Superior temporal gyrus (tissue), 1 donor: Measurements from ENCODE around the gene GLRB.
"Not testable (repeated sequence)": the region's sequence is repeated elsewhere in the genome, so short reads cannot be mapped to it uniquely, and the experiment has no call there.

Experiments used
- DNase-seq: peaks from one replicate; pipeline ENCODE4 v3.0.0-alpha.2; 2016; ENCODE audit errors: extremely low spot score

Gene GLRB

GRCh38 chr4:157075811-157076577 is at the start of gene GLRB:
GLRB (plus strand) TSS chr4:157076150; CDS start chr4:157078025, 1,875 bp downstream.
- DNase-seq, result no peak

DNA sequence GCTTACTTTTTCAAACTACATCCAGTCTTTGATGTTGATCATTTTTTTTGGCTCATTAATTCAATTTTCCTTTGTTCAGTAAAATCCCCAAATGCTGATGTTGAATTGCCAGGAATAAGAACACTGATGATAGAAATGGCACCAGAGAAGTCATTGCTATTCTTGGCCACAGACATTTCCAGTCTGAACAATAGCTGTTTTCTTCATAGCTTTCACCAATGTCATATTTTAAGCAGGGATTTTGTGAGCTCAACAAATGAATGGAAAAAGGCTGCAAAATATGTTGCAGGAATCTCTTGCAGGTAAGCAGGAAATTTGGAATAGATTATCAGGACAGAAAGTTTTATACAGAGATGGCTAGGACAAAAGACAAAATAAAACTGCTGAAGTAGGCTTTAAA is 40.5 kb upstream of the GLRB start:
- DNase-seq, result peak; percentile 32

GRCh38 chr4:157040405-157040804 is 35.5 kb upstream of the GLRB start:
- DNase-seq, result no peak

GRCh38 chr4:157043131-157043530 is 32.8 kb upstream of the GLRB start:
- no peak for DNase-seq

DNA sequence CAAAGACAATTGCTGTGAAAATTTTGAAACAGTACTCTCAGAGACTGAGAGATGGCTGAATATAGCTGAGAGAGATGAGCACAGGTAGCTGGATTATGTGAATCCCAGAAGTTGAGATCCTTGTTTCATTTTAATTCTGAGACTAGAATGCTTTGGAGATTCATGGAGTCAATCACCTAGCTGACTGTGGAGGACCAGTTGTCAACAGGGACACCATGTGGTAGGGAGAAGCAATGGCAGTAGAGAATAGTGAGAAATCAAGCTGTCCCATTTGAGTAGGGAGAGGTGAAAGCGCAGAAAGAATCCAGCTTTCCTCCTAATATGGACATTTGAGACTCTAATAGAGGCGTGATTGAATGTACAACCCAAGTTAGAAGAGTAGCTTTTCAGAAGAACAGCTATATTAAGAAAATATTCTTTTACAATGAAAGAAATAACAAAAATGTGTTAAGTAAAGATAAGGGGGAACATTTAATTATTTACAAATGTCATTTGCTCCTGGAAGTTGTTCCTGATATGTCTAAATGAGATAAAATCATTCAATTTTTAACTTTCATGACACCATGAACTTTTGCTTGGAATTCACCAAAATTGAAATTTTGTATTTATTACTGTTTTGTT is 30.3 kb upstream of the GLRB start:
- DNase-seq, result peak; percentile 67

DNA sequence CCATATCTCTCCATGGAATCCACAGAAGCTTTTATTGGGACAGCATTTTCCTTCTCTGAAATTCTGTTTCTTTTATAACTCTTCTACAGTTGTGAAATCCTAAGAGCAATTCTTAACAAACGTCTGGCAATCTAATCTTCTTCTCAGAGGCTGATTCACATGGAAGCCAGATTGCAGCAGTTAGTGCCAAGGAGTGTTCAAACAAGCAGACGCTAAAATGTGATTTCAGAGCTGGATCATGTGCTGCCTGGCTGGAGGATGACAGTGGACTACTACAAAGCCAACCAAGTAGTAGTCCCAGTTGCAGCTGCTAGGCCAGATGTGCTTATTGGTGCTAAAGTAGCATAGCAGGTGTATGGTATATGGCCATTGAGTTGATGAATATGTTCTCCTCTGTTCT is 27.7 kb upstream of the GLRB start:
- peak; percentile 38 for DNase-seq

DNA sequence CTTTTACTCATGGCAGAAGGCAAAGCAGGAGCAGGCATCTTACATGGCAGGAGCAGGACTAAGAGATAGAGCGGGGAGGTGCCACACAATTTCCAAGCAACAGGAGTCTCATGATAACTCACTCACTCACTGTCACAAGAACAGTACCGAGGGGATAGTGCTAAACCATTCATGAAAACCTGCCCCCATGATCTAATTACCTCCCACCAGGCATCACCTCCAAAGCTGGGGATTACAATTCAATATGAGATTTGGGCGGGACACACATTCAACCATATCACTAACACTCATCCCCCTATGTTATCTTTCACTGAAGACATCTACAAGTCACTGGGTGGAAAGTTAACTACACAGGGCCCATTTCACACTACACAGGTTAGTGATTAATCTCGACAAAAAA is 25.4 kb upstream of the GLRB start:
- no peak for DNase-seq

DNA sequence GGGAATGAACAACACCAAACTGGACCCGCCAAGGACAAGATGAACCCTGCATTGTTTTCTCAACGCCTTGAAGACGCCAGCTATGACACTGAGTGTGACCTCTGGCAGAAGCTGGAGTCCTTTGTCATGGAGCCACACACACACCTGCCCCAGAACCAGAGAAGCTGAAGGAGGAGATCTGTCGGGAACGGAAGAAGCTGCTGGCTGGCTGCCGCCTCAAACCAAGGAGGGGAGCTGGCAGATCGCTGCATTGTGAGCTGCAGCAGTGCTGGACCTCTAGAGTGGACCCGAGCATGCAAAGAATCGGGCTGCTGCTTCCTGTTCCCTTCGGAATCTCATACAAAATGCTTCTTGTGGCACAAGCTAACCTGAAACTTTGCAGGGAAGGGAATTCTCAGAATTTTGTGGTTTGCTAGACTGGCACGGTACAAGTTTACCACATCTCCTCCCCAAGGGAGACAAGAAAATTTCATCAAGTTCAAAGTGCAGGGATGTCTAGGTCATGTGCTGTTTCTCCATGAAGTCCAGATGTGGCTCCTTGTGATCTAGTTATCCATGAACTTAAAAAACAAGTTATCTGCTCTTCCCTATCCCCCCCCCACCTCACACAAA is 23.4 kb upstream of the GLRB start:
- no peak for DNase-seq

GRCh38 chr4:157057218-157057617 is 18.7 kb upstream of the GLRB start:
- DNase-seq, result no peak

- not testable (repeated sequence) for DNase-seq
Observed at GRCh38 chr4:157058899-157059298, 17.1 kb upstream of the GLRB start.

- DNase-seq, result no peak
Observed at GRCh38 chr4:157072002-157072401, 3.9 kb upstream of the GLRB start.

GRCh38 chr4:157075401-157075800 is 549 bp upstream of the GLRB start:
- DNase-seq, result peak; percentile 45

DNA sequence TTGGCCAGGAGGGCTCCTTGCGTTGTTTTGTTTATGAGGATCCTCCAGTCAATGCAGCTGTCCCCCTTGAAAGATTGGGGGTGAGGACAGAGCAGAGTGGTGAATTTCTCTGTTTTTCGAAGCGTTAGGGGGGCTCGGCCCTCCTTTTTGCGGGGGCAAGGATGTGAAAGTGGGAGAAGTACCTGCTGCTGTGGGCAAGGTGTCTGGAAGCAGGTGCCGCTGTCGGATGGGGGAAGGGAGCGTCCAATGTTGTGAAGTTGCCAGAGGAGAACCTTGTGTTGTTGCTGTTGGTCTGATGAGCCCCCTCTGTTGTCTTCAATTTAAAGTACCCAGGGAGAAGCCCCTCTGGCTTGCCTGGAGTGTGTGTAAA is 613 bp downstream of the GLRB start:
- DNase-seq, result no peak

DNA sequence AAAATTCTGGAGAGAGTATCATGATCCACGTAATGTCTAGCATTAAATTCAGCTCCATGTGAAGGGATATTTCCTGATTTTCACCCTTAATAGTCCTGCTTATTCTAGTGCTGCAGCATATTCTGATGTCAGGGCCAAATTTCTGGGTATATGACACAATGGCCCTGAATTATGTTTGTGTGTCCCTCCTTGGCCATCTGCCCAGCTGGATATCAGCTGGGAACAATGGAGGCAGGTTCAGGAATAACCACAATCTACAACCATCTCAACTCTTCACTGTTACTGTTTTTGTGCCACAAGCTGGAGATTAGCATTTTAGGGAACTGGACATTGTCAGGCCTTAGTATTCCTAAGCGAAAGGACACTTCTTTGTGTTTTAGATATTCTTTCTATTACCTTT is 3.5 kb downstream of the GLRB start:
- DNase-seq, result no peak

- DNase-seq, result no peak
Observed at GRCh38 chr4:157080605-157081004, 4.7 kb downstream of the GLRB start.

DNA sequence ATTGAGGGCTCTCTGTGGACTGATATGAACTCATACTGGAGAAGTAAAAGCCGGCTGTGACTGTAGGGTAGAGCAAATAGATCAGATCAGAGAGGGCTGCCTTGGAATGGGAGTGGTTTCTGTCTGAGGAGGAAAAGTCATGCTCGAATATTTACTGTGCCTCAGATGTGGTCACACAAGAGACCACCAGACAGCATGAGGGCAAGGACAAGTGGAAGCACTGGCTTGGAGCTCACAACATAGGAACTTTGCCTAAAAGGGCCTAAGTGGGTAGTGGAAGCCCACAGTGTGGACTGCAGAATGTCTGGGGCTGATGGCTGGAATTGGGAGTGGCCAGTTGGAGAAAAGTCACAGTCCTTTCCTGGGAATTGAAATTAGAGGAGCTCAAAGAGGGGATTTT is 19.8 kb downstream of the GLRB start:
- DNase-seq, result no peak

DNA sequence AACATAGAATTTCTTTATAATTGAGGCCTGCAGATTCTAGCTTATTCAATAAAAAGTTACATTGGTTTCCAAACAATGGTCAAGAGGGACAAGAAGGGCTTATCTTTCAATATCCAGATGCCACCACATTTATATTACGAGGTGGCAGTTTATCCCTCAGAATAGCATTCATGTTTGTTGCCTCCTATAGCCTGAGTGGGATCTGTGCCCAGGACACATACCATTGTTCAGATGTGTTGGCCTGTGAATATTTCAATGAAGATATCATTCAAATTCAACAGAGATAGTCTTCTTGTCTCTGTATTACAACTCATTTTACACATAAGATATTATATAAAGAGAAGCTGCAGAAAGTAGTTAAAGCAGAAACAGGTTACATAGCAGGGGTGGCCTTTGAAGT is 20.5 kb downstream of the GLRB start:
- DNase-seq, result no peak

- DNase-seq, result no peak
Observed at GRCh38 chr4:157099506-157099905, 23.6 kb downstream of the GLRB start.

- no peak for DNase-seq
Observed at GRCh38 chr4:157104541-157104940, 28.6 kb downstream of the GLRB start.

DNA sequence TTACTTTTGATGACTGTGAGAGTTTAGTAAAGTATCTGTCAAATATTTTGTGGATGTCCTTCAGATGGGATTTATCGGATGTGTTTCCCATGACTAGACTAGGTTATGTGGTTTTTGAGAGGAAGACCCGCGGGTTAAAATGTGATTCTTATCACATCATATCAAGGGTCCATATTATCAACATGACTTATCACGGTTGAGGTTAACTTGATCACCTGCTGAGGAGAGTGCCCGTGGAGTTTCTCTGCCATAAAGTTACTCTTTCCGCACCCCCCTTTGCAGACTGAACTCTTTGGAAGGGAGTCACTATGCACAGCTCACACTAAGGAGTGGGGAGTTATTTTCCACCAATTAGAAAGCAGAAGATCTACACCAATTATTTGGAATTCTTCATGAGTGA is 38.7 kb downstream of the GLRB start:
- DNase-seq, result no peak

- DNase-seq, result no peak
Observed at GRCh38 chr4:157115613-157116335, 39.8 kb downstream of the GLRB start.

DNA sequence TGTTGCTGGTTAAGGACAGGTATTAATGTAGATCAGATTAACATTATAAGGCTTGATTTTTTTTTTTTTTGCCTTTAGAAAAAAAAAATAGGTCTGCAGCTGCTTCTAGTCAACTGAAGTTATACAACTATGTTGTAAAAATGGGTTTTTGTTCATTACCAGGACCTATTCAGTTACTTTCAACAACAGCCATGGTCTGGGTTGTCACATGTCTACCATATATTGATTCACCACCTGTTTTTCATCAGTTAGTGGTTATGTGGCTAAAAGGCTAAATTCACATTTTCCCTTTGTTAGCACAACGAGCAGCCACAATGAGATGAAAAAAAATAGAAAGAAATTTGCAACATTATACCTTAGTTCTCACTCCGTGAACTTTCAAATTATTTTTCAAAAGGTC is 45.5 kb downstream of the GLRB start:
- no peak for DNase-seq

DNA sequence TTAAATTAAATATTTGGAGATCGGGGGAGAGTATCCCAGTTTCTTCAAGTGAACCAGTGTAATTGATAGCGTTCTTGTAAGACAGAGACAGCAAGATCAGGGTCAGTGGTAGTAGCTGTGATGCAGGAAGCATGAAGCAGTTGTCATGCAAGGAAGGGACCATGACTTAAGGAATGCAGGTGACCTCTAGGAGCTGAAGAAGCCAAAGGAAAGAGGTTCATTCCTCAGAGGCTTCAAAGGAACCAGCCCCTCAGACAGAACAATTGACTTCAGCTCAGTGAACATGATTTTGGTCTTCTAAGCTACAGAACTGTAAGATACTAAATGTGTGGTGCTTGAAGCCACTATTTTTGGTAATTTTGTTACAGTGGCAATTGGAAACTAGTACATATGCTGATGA is 51.6 kb downstream of the GLRB start:
- no peak for DNase-seq
